ENCODE data around the gene CITED4.

Gene CITED4

GRCh38 chr1:40887652-40888051 is 25.5 kb upstream of the CITED4 start:
- no peak for DNase-seq (ENCODE audit: low read depth, low spot score)
- H3K4me3 ChIP-seq (ENCODE audit: low read length) = no peak overlapping the region

- no peak overlapping the region for H3K4me3 ChIP-seq (ENCODE audit: low read length)
- DNase-seq (ENCODE audit: low read depth, low spot score) = no peak
These were observed 24.8 kb upstream of the CITED4 start for GRCh38 chr1:40887012-40887378.

- no peak for DNase-seq (ENCODE audit: low read depth, low spot score)
- H3K4me3 ChIP-seq (ENCODE audit: low read length) = no peak overlapping the region
These were observed 24.3 kb upstream of the CITED4 start for GRCh38 chr1:40886318-40887011.

- no peak overlapping the region for H3K4me3 ChIP-seq (ENCODE audit: low read length)
- DNase-seq (ENCODE audit: low read depth, low spot score) = no peak
These were observed 22.1 kb upstream of the CITED4 start for GRCh38 chr1:40884055-40884795.

GRCh38 chr1:40880813-40881549 is 18.8 kb upstream of the CITED4 start:
- no peak overlapping the region for H3K4me3 ChIP-seq (ENCODE audit: low read length)
- no peak for DNase-seq (ENCODE audit: low read depth, low spot score)

GRCh38 chr1:40879482-40880175 is 17.5 kb upstream of the CITED4 start:
- DNase-seq (ENCODE audit: low read depth, low spot score) = no peak
- no peak overlapping the region for H3K4me3 ChIP-seq (ENCODE audit: low read length)

- no peak for DNase-seq (ENCODE audit: low read depth, low spot score)
- no peak overlapping the region for H3K4me3 ChIP-seq (ENCODE audit: low read length)
These were observed 16.7 kb upstream of the CITED4 start for GRCh38 chr1:40878906-40879305.

- no peak for DNase-seq (ENCODE audit: low read depth, low spot score)
- H3K4me3 ChIP-seq (ENCODE audit: low read length) = no peak overlapping the region
These were observed 15.5 kb upstream of the CITED4 start for GRCh38 chr1:40877698-40878097.

GRCh38 chr1:40876891-40877290 is 14.7 kb upstream of the CITED4 start:
- no peak for DNase-seq (ENCODE audit: low read depth, low spot score)
- no peak overlapping the region for H3K4me3 ChIP-seq (ENCODE audit: low read length)

- DNase-seq (ENCODE audit: low read depth, low spot score) = no peak
These were observed 14.2 kb upstream of the CITED4 start for GRCh38 chr1:40876436-40876761.

GRCh38 chr1:40873863-40874472 is 11.8 kb upstream of the CITED4 start:
- no peak for DNase-seq (ENCODE audit: low read depth, low spot score)
- no peak overlapping the region for H3K4me3 ChIP-seq (ENCODE audit: low read length)

More at GRCh38 chr1:40876436-40876761, 14.2 kb upstream of the CITED4 start:
- H3K4me3 ChIP-seq (ENCODE audit: low read length) = no peak overlapping the region

- no peak for DNase-seq (ENCODE audit: low read depth, low spot score)
- H3K4me3 ChIP-seq (ENCODE audit: low read length) = no peak overlapping the region
These were observed 10.1 kb upstream of the CITED4 start for GRCh38 chr1:40872276-40872675.

- DNase-seq (ENCODE audit: low read depth, low spot score) = no peak
- no peak overlapping the region for H3K4me3 ChIP-seq (ENCODE audit: low read length)
These were observed 8.1 kb upstream of the CITED4 start for GRCh38 chr1:40870135-40870728.

GRCh38 chr1:40868051-40868723 is 6.0 kb upstream of the CITED4 start:
- H3K4me3 ChIP-seq (ENCODE audit: low read length) = no peak overlapping the region
- DNase-seq (ENCODE audit: low read depth, low spot score) = no peak

GRCh38 chr1:40861224-40862003 is 749 bp downstream of the CITED4 start:
- DNase-seq (ENCODE audit: low read depth, low spot score) = no peak
- H3K4me3 ChIP-seq (ENCODE audit: low read length) = no peak overlapping the region; the same call in 1 of the 2 replicates

GRCh38 chr1:40860706-40861223 is 1.4 kb downstream of the CITED4 start:
- no peak for DNase-seq (ENCODE audit: low read depth, low spot score)
- H3K4me3 ChIP-seq (ENCODE audit: low read length) = no peak overlapping the region

GRCh38 chr1:40858856-40859416 is 3.2 kb downstream of the CITED4 start:
- no peak overlapping the region for H3K4me3 ChIP-seq (ENCODE audit: low read length)
- no peak for DNase-seq (ENCODE audit: low read depth, low spot score)
